ENCODE data around the gene AGPAT2.

DNA sequence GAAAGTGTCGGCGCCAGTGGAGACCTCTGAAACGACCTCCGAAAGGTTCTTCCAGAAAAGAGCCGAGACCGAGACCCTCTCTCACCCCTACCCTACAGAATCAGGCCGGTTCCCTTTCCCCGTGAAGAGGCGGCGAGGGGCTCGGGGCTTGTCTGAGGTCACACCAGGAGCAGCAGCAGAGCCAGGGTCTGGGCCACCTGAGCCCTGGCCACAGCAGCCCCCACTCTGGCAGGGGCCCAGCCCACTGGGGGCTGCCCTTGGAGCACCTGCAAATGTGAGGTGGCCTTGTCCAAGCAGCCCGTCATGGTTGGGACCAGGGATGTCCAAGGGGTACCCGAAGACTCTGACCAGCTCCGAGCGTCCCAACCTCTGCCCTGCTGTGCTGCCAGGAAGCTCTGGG, 9.2 kb downstream of the AGPAT2 start:
- TF ChIP-seq POLR2AphosphoS5 (IDR thresholded peaks at IDR 0.05; ENCODE audit: low read depth, low read length) (no peak), TAF1 (IDR thresholded peaks at IDR 0.05; ENCODE audit: borderline replicate concordance, insufficient read depth, low read length) (no peak)
- TF ChIP-seq, protein P1, sequence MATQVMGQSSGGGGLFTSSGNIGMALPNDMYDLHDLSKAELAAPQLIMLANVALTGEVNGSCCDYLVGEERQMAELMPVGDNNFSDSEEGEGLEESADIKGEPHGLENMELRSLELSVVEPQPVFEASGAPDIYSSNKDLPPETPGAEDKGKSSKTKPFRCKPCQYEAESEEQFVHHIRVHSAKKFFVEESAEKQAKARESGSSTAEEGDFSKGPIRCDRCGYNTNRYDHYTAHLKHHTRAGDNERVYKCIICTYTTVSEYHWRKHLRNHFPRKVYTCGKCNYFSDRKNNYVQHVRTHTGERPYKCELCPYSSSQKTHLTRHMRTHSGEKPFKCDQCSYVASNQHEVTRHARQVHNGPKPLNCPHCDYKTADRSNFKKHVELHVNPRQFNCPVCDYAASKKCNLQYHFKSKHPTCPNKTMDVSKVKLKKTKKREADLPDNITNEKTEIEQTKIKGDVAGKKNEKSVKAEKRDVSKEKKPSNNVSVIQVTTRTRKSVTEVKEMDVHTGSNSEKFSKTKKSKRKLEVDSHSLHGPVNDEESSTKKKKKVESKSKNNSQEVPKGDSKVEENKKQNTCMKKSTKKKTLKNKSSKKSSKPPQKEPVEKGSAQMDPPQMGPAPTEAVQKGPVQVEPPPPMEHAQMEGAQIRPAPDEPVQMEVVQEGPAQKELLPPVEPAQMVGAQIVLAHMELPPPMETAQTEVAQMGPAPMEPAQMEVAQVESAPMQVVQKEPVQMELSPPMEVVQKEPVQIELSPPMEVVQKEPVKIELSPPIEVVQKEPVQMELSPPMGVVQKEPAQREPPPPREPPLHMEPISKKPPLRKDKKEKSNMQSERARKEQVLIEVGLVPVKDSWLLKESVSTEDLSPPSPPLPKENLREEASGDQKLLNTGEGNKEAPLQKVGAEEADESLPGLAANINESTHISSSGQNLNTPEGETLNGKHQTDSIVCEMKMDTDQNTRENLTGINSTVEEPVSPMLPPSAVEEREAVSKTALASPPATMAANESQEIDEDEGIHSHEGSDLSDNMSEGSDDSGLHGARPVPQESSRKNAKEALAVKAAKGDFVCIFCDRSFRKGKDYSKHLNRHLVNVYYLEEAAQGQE (IDR thresholded peaks at IDR 0.05; ENCODE audit: insufficient read depth in 1 of 2, low read depth in 2 of 2, low read length in 2 of 2) = no peak

Measured in PFSK-1 (cell line).